HEK293 (cell line): Measurements from ENCODE around the gene KIF5B.
"Not testable (repeated sequence)": the region's sequence is repeated elsewhere in the genome, so short reads cannot be mapped to it uniquely, and the experiment has no call there.

Source experiments
- CTCF ChIA-PET: fragments of 350-600 bp; formaldehyde crosslinking; extraction: SDS; loops from one replicate; lab custom pipeline; 2021; ENCODE audit warnings: antibody characterized with exemption; lab: Yijun Ruan, JAX
- POLR2A ChIA-PET: fragments of 300-600 bp; formaldehyde crosslinking; extraction: SDS; loops from one replicate; lab custom pipeline; 2020; ENCODE audit warnings: antibody characterized with exemption, inconsistent platforms; lab: Yijun Ruan, JAX
- H3K27ac ChIP-seq: fragments of 200-500 bp; sonication (Bioruptor generic); 2 replicates; pipeline ENCODE4 v1.5.1; 2014; ENCODE audit warnings: low read depth, low read length, control low read depth, inconsistent platforms; ENCODE audit errors: extremely low read depth
- H3K36me3 ChIP-seq, 2 experiments: fragments of 200-500 bp in 1 of 2; sonication (Bioruptor generic) in 1 of 2; 1 replicate in 1 of 2; 2 replicates in 1 of 2; pipeline ENCODE4 v1.5.1; 2014 to 2017; ENCODE audit warnings: inconsistent platforms in 2 of 2, low read length in 2 of 2; ENCODE audit not compliant: control insufficient read depth in 2 of 2, insufficient read depth in 1 of 2
- H3K4me1 ChIP-seq: fragments of 200-500 bp; sonication (Bioruptor generic); 2 replicates; pipeline ENCODE4 v1.5.1; 2014; ENCODE audit warnings: mild to moderate bottlenecking, low read length, inconsistent platforms; ENCODE audit not compliant: control insufficient read depth, insufficient read depth
- H3K4me3 ChIP-seq: 2 replicates; pipeline ENCODE4 v1.5.1; 2011; ENCODE audit warnings: low read depth, mild to moderate bottlenecking, control low read depth, low read length, moderate library complexity
- H3K9me3 ChIP-seq: fragments of 200-500 bp; sonication (Bioruptor generic); 2 replicates; pipeline ENCODE4 v1.5.1; 2014; ENCODE audit warnings: low read depth, low read length, inconsistent platforms; ENCODE audit not compliant: control insufficient read depth, insufficient read depth
- KLF1 ChIP-seq: fragments of 450-650 bp; formaldehyde crosslinking; IDR thresholded peaks from 2 replicates; pipeline ENCODE4 v1.5.1; 2016; ENCODE audit warnings: missing biosample characterization, missing genetic modification characterization
- MYNN ChIP-seq: fragments of 450-650 bp; formaldehyde crosslinking; IDR thresholded peaks from 2 replicates; pipeline ENCODE4 v1.5.1; 2016; ENCODE audit warnings: missing biosample characterization, missing genetic modification characterization, borderline replicate concordance
- OSR2 ChIP-seq: fragments of 450-650 bp; formaldehyde crosslinking; IDR thresholded peaks from 2 replicates; pipeline ENCODE4 v1.5.1; 2016; ENCODE audit warnings: missing biosample characterization, missing genetic modification characterization
- TSHZ1 ChIP-seq: fragments of 450-650 bp; formaldehyde crosslinking; IDR thresholded peaks from 2 replicates; pipeline ENCODE4 v1.5.1; 2016; ENCODE audit warnings: missing biosample characterization, missing genetic modification characterization, borderline replicate concordance
- WT1 ChIP-seq: fragments of 450-650 bp; formaldehyde crosslinking; IDR thresholded peaks from 2 replicates; pipeline ENCODE4 v1.5.1; 2016; ENCODE audit warnings: missing biosample characterization, missing genetic modification characterization
- ZBTB17 ChIP-seq: fragments of 450-650 bp; formaldehyde crosslinking; IDR thresholded peaks from 2 replicates; pipeline ENCODE4 v1.5.1; 2016; ENCODE audit warnings: missing biosample characterization, missing genetic modification characterization
- ZNF184 ChIP-seq: fragments of 450-650 bp; IDR thresholded peaks from 2 replicates; pipeline ENCODE4 v1.5.1; 2018; ENCODE audit warnings: missing biosample characterization, mild to moderate bottlenecking, missing genetic modification characterization
- ZNF302 ChIP-seq: fragments of 450-650 bp; formaldehyde crosslinking; IDR thresholded peaks from 2 replicates; pipeline ENCODE4 v1.5.1; 2016; ENCODE audit warnings: missing biosample characterization, missing genetic modification characterization, low read depth
- ZNF341 ChIP-seq: fragments of 450-650 bp; formaldehyde crosslinking; IDR thresholded peaks from 2 replicates; pipeline ENCODE4; 2016; ENCODE audit warnings: low read depth, missing biosample characterization, missing genetic modification characterization
- ZNF362 ChIP-seq: fragments of 450-650 bp; formaldehyde crosslinking; IDR thresholded peaks from 2 replicates; pipeline ENCODE4 v1.5.1; 2016; ENCODE audit warnings: missing biosample characterization, missing genetic modification characterization
- ZNF513 ChIP-seq: fragments of 450-650 bp; IDR thresholded peaks from 2 replicates; pipeline ENCODE4 v1.5.1; 2018; ENCODE audit warnings: missing biosample characterization, missing genetic modification characterization
- ZNF654 ChIP-seq: fragments of 450-650 bp; formaldehyde crosslinking; IDR thresholded peaks from 2 replicates; pipeline ENCODE4 v1.5.1; 2016; ENCODE audit warnings: low read depth, missing biosample characterization, missing genetic modification characterization
- ZNF837 ChIP-seq: fragments of 450-650 bp; formaldehyde crosslinking; IDR thresholded peaks from 2 replicates; pipeline ENCODE4 v1.5.1; 2016; ENCODE audit warnings: missing biosample characterization, missing genetic modification characterization

Gene KIF5B

GRCh38 chr10:32054094-32054493, 2.1 kb downstream of the KIF5B start (continued):
- TF ChIP-seq MYNN: no peak
- TF ChIP-seq ZNF184 (tag by site-specific recombination): 0 out of 2 replicates have a peak, but pooled peaks have one; percentile 22
- TF ChIP-seq TSHZ1 (tag by site-specific recombination): no peak
- TF ChIP-seq, all 188 proteins: peak for 11

GRCh38 chr10:32053392-32053791, 2.8 kb downstream of the KIF5B start:
- H3K27ac ChIP-seq, CTCF ChIA-PET, H3K36me3 ChIP-seq: not testable (repeated sequence)
- peaks cover 28% of the 10 kb centered on the region; the same call in 1 of the 2 replicates for H3K4me1 ChIP-seq
- TF ChIP-seq ZNF362 (tag by site-specific recombination) (peak; percentile 91), WT1 (tag by site-specific recombination) (0 out of 2 replicates have a peak, but pooled peaks have one; percentile 20), KLF1 (tag by site-specific recombination) (peak; percentile 69), ZBTB17 (tag by site-specific recombination) (0 out of 2 replicates have a peak, but pooled peaks have one; percentile 15), OSR2 (tag by site-specific recombination) (peak; percentile 49; the same call in 1 of the 2 replicates), ZNF341 (tag by site-specific recombination) (peak; percentile 35)
- TF ChIP-seq, all 188 proteins: peak for 6; not testable (repeated sequence) for 182
- not testable (repeated sequence) for H3K9me3 ChIP-seq
- POLR2A ChIA-PET: interaction anchor here (0.7 kb wide), 2 partner anchors 10 to 12 kb away, joined by 3 to 4 read pairs; no protein-coding TSS in a partner anchor
- H3K4me3 ChIP-seq: 0 out of 2 replicates have a peak overlapping the region, but pooled peaks have one; percentile 4

GRCh38 chr10:32051926-32052325, 4.3 kb downstream of the KIF5B start:
- POLR2A ChIA-PET: no interaction called here
- CTCF ChIA-PET: no interaction called here
- no peak overlapping the region for H3K4me3 ChIP-seq
- TF ChIP-seq ZNF513 (tag by site-specific recombination): peak; percentile 58; the same call in 1 of the 2 replicates
- no peak for TF ChIP-seq TSHZ1 (tag by site-specific recombination)
- TF ChIP-seq ZNF837 (tag by site-specific recombination): no peak
- no peak for TF ChIP-seq ZNF654
- TF ChIP-seq ZNF302: no peak
- TF ChIP-seq, all 188 proteins: peak for 1
- peaks cover 10 to 23% of the 10 kb centered on the region in 2 experiments for H3K36me3 ChIP-seq
- no peaks in the 10 kb centered on the region for H3K9me3 ChIP-seq
- H3K4me1 ChIP-seq: peaks cover 28% of the 10 kb centered on the region; the same call in 1 of the 2 replicates
- H3K27ac ChIP-seq: no peak overlapping the region
